GM10266 (cell line): ENCODE measurements around the gene YPEL2.
"Not testable (repeated sequence)": the region's sequence is repeated elsewhere in the genome, so short reads cannot be mapped to it uniquely, and the experiment has no call there.

ENCODE experiments used
- DNase-seq: peaks from one replicate; pipeline ENCODE4 v3.0.0; 2012; ENCODE audit errors: extremely low spot score
- CTCF ChIP-seq: IDR thresholded peaks from 2 replicates; pipeline ENCODE4 v1.5.1; 2012; ENCODE audit warnings: mild to moderate bottlenecking, low read depth; ENCODE audit not compliant: control insufficient read depth, insufficient read depth; ENCODE audit errors: missing control alignments

Gene YPEL2

GRCh38 chr17:59298521-59298920, 32.9 kb upstream of the YPEL2 start:
- no peak for DNase-seq
- no peak for TF ChIP-seq CTCF

- TF ChIP-seq CTCF = no peak
- DNase-seq = no peak
These were observed 31.9 kb upstream of the YPEL2 start for GRCh38 chr17:59299400-59300092.

- DNase-seq = no peak
- no peak for TF ChIP-seq CTCF
These were observed 30.5 kb upstream of the YPEL2 start for GRCh38 chr17:59300941-59301340.

- no peak for TF ChIP-seq CTCF
- DNase-seq = no peak
These were observed 26.6 kb upstream of the YPEL2 start for GRCh38 chr17:59304811-59305210.

DNA sequence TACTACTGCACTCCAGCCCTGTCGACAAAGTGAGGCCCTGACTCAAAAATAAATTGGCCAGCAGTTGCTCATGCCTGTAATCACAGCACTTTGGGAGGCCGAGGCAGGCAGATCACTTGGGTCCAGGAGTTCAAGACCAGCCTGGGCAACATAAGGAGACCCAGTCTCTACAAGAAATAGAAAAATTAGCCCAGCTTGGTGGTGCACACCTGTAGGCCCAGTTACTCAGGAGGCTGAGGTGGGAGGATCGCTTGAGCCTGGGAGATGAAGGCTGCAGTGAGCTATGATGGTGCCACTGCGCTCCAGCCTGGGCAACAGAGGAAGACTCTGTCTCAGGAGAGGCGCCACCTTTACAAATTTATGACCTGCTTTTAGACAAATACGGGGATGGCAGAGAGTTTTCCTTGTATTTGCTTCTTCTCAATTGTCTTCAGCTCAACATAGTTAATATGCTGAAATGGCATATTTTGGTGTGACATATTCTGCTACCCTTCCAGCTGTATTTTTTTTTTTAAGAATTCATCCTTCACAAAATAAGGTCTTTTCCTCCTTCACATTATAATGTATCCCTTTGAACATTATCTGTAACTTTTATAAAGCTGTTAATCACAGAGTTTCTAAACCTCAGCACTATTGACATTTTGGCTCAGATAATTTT, 21.1 kb upstream of the YPEL2 start:
- no peak for TF ChIP-seq CTCF
- DNase-seq = no peak

GRCh38 chr17:59311051-59311468, 20.4 kb upstream of the YPEL2 start:
- TF ChIP-seq CTCF = peak; percentile 72
- DNase-seq = peak; percentile 71

GRCh38 chr17:59311521-59311920, 19.9 kb upstream of the YPEL2 start:
- not testable (repeated sequence) for DNase-seq
